ENCODE data around the gene RAB25. TPM values are rescaled to one million over a fixed set of nuclear protein-coding genes. Genes with fewer than 3 reads are reported as not detected.

RAB25 gene
- total RNA-seq, 5 donors from 2014 or later (not counting 1 experiment from before 2014, with no cell fraction given) = 0.26 to 2.3 (median 1.9) TPM

GRCh38 chr1:156082309-156083091, 21.5 kb downstream of the RAB25 start, which contains the start of gene MEX3A:
MEX3A (minus strand) TSS chr1:156082465; CDS start chr1:156081998, 467 bp downstream.
- no peaks in the 10 kb centered on the region for H3K9me3 Mint-ChIP-seq
- H3K4me1 Mint-ChIP-seq = peaks cover 0 to 15% (median 5%) of the 10 kb centered on the region in 3 donors
- peaks cover 17 to 38% of the 10 kb centered on the region in 2 donors for H3K27me3 Mint-ChIP-seq
- Histone ChIP-seq H3K27ac (ENCODE audit: low read length) (no peak within 1 kb of the TSS), H3K36me3 (ENCODE audit: control insufficient read depth in 2 of 2, extremely low read depth in 1 of 2, insufficient read depth in 1 of 2, low read length in 1 of 2) (no peaks in the 10 kb centered on the region), H3K4me1 (ENCODE audit: control insufficient read depth in 1 of 2, extremely low read depth in 1 of 2, insufficient read depth in 2 of 2, low read length in 2 of 2) (peaks cover 2 to 24% of the 10 kb centered on the region in 2 experiments), H3K27me3 (replicated peaks in 1 of 2; ENCODE audit: control insufficient read depth in 2 of 2, extremely low read depth in 1 of 2, insufficient read depth in 2 of 2, low read length in 1 of 2) (peaks cover 0 to 59% of the 10 kb centered on the region in 2 experiments), H3K4me3 (ENCODE audit: control insufficient read depth in 1 of 2, extremely low read depth in 1 of 2, low read length in 1 of 2) (peak within 1 kb of the TSS; percentile 81 to 84), H3K9me3 (no peaks in the 10 kb centered on the region)
- H3K27ac Mint-ChIP-seq = no peak within 1 kb of the TSS
- H3K4me3 Mint-ChIP-seq = peak within 1 kb of the TSS; percentile 81 to 85 (median 84)
- H3K36me3 Mint-ChIP-seq = no peaks in the 10 kb centered on the region
- peak; percentile 81 to 91 (median 88) for ATAC-seq (replicated peaks in 1 of 4)
- DNase-seq = peak in 34 of 35 experiments; percentile 9 to 65 (median 46)
- CTCF ChIA-PET = interaction anchor here in 1 of 2 donors (1.3 kb wide), 1 partner anchor 16 kb away, joined by 3 read pairs; no protein-coding TSS in a partner anchor
- POLR2A ChIA-PET = interaction anchor here (0.7 to 0.8 kb wide), 2 partner anchors 31 to 70 kb away, joined by 3 to 7 read pairs; no protein-coding TSS in a partner anchor
- WGBS (ENCODE audit: insufficient coverage) = under 1% methylated on average over 24 of the region's 62 CpGs

- ATAC-seq (replicated peaks in 1 of 4) (no peak), DNase-seq (no peak)
- H3K27me3 Mint-ChIP-seq = peaks cover 17 to 41% of the 10 kb centered on the region in 2 donors
- H3K4me3 Mint-ChIP-seq = peak overlapping the region; percentile 68 to 85 (median 76)
- H3K4me1 Mint-ChIP-seq = peaks cover 0 to 15% (median 5%) of the 10 kb centered on the region in 3 donors
- no peak overlapping the region for H3K4me3 ChIP-seq (ENCODE audit: control insufficient read depth in 1 of 2, extremely low read depth in 1 of 2, low read length in 1 of 2)
- CTCF ChIA-PET = interaction anchor here (0.7 to 1.1 kb wide), 3 partner anchors 11 to 148 kb away, joined by 3 to 8 read pairs (median 4); no protein-coding TSS in a partner anchor
- WGBS (ENCODE audit: insufficient coverage) = 60% methylated on average over 1 of the region's 7 CpGs
- no peaks in the 10 kb centered on the region for H3K9me3 Mint-ChIP-seq
- H3K27ac Mint-ChIP-seq = no peak overlapping the region
- no peaks in the 10 kb centered on the region for H3K36me3 Mint-ChIP-seq
- no peak overlapping the region for H3K27ac ChIP-seq (ENCODE audit: low read length)
- H3K9me3 ChIP-seq = no peaks in the 10 kb centered on the region
- POLR2A ChIA-PET = no interaction called here
- H3K4me1 ChIP-seq (ENCODE audit: control insufficient read depth in 1 of 2, extremely low read depth in 1 of 2, insufficient read depth in 2 of 2, low read length in 2 of 2) = peaks cover 2 to 24% of the 10 kb centered on the region in 2 experiments
- H3K27me3 ChIP-seq (replicated peaks in 1 of 2; ENCODE audit: control insufficient read depth in 2 of 2, extremely low read depth in 1 of 2, insufficient read depth in 2 of 2, low read length in 1 of 2) = peaks cover 0 to 69% of the 10 kb centered on the region in 2 experiments
- H3K36me3 ChIP-seq (ENCODE audit: control insufficient read depth in 2 of 2, extremely low read depth in 1 of 2, insufficient read depth in 1 of 2, low read length in 1 of 2) = no peaks in the 10 kb centered on the region
Measured at GRCh38 chr1:156083800-156084790, 23.1 kb downstream of the RAB25 start.

- no peak overlapping the region for H3K27ac ChIP-seq (ENCODE audit: low read length)
- Mint-ChIP-seq H3K36me3 (no peaks in the 10 kb centered on the region), H3K9me3 (no peaks in the 10 kb centered on the region), H3K4me3 (no peak overlapping the region), H3K4me1 (peaks cover 9 to 17% (median 10%) of the 10 kb centered on the region in 3 donors), H3K27me3 (peaks cover 24 to 43% of the 10 kb centered on the region in 2 donors), H3K27ac (no peak overlapping the region)
- POLR2A ChIA-PET = no interaction called here
- no peak for DNase-seq
- H3K4me1 ChIP-seq (ENCODE audit: control insufficient read depth in 1 of 2, extremely low read depth in 1 of 2, insufficient read depth in 2 of 2, low read length in 2 of 2) = peaks cover 2 to 29% of the 10 kb centered on the region in 2 experiments
- CTCF ChIA-PET = no interaction called here
- ATAC-seq (replicated peaks in 1 of 4) = no peak
- H3K36me3 ChIP-seq (ENCODE audit: control insufficient read depth in 2 of 2, extremely low read depth in 1 of 2, insufficient read depth in 1 of 2, low read length in 1 of 2) = no peaks in the 10 kb centered on the region
- 50% methylated on average over 1 of the region's 1 CpG for WGBS (ENCODE audit: insufficient coverage)
- H3K27me3 ChIP-seq (replicated peaks in 1 of 2; ENCODE audit: control insufficient read depth in 2 of 2, extremely low read depth in 1 of 2, insufficient read depth in 2 of 2, low read length in 1 of 2) = peaks cover 0 to 77% of the 10 kb centered on the region in 2 experiments
- H3K9me3 ChIP-seq = no peaks in the 10 kb centered on the region
- H3K4me3 ChIP-seq (ENCODE audit: control insufficient read depth in 1 of 2, extremely low read depth in 1 of 2, low read length in 1 of 2) = no peak overlapping the region
Measured at GRCh38 chr1:156086256-156086662, 25.3 kb downstream of the RAB25 start.

GRCh38 chr1:156089704-156090103, 28.7 kb downstream of the RAB25 start:
- Histone ChIP-seq H3K9me3 (no peaks in the 10 kb centered on the region), H3K27me3 (replicated peaks in 1 of 2; ENCODE audit: control insufficient read depth in 2 of 2, extremely low read depth in 1 of 2, insufficient read depth in 2 of 2, low read length in 1 of 2) (peaks cover 0 to 48% of the 10 kb centered on the region in 2 experiments), H3K36me3 (ENCODE audit: control insufficient read depth in 2 of 2, extremely low read depth in 1 of 2, insufficient read depth in 1 of 2, low read length in 1 of 2) (no peaks in the 10 kb centered on the region), H3K4me3 (ENCODE audit: control insufficient read depth in 1 of 2, extremely low read depth in 1 of 2, low read length in 1 of 2) (no peak overlapping the region), H3K27ac (ENCODE audit: low read length) (no peak overlapping the region), H3K4me1 (ENCODE audit: control insufficient read depth in 1 of 2, extremely low read depth in 1 of 2, insufficient read depth in 2 of 2, low read length in 2 of 2) (peaks cover 0 to 7% of the 10 kb centered on the region in 2 experiments)
- no peak for DNase-seq
- 93% methylated on average over 3 of the region's 6 CpGs for WGBS (ENCODE audit: insufficient coverage)
- H3K4me3 Mint-ChIP-seq = no peak overlapping the region
- POLR2A ChIA-PET = no interaction called here
- H3K27me3 Mint-ChIP-seq = peaks cover 25 to 30% of the 10 kb centered on the region in 2 donors
- ATAC-seq (replicated peaks in 1 of 4) = no peak
- H3K36me3 Mint-ChIP-seq = no peaks in the 10 kb centered on the region
- no peaks in the 10 kb centered on the region for H3K9me3 Mint-ChIP-seq
- CTCF ChIA-PET = interaction anchor here (0.8 to 2.8 kb wide), 5 partner anchors 33 to 135 kb away, joined by 3 to 20 read pairs (median 11); no protein-coding TSS in a partner anchor
- no peak overlapping the region for H3K27ac Mint-ChIP-seq
- H3K4me1 Mint-ChIP-seq = peaks cover 5 to 16% (median 8%) of the 10 kb centered on the region in 3 donors

GRCh38 chr1:156090138-156090839, 29.3 kb downstream of the RAB25 start:
- CTCF ChIA-PET = interaction anchor here (0.8 to 2.8 kb wide), 5 partner anchors 32 to 134 kb away, joined by 3 to 20 read pairs (median 11); no protein-coding TSS in a partner anchor
- Mint-ChIP-seq H3K27ac (peak overlapping the region in 1 of 2 donors; percentile 41), H3K9me3 (no peaks in the 10 kb centered on the region), H3K36me3 (no peaks in the 10 kb centered on the region), H3K27me3 (peaks cover 23 to 24% of the 10 kb centered on the region in 2 donors), H3K4me3 (no peak overlapping the region), H3K4me1 (peaks cover 5 to 16% (median 10%) of the 10 kb centered on the region in 3 donors)
- DNase-seq = no peak
- 33% methylated on average over 5 of the region's 5 CpGs for WGBS (ENCODE audit: insufficient coverage)
- POLR2A ChIA-PET = interaction anchor here in 1 of 2 donors (1.0 kb wide), 1 partner anchor 38 kb away, joined by 4 read pairs; no protein-coding TSS in a partner anchor
- Histone ChIP-seq H3K27me3 (replicated peaks in 1 of 2; ENCODE audit: control insufficient read depth in 2 of 2, extremely low read depth in 1 of 2, insufficient read depth in 2 of 2, low read length in 1 of 2) (peaks cover 0 to 43% of the 10 kb centered on the region in 2 experiments), H3K9me3 (no peaks in the 10 kb centered on the region), H3K4me3 (ENCODE audit: control insufficient read depth in 1 of 2, extremely low read depth in 1 of 2, low read length in 1 of 2) (no peak overlapping the region), H3K27ac (ENCODE audit: low read length) (no peak overlapping the region), H3K4me1 (ENCODE audit: control insufficient read depth in 1 of 2, extremely low read depth in 1 of 2, insufficient read depth in 2 of 2, low read length in 2 of 2) (peaks cover 0 to 8% of the 10 kb centered on the region in 2 experiments), H3K36me3 (ENCODE audit: control insufficient read depth in 2 of 2, extremely low read depth in 1 of 2, insufficient read depth in 1 of 2, low read length in 1 of 2) (no peaks in the 10 kb centered on the region)
- ATAC-seq (replicated peaks in 1 of 4) = peak in 3 of 4 experiments; percentile 17 to 42 (median 22)

Data from T-cell (primary cell).